ENCODE measurements around the gene RTEL1.

The RTEL1 gene

GRCh38 chr20:63742381-63743024, 84.4 kb downstream of the RTEL1 start:
- H3K27me3 ChIP-seq (ENCODE audit: control insufficient read depth, insufficient read depth, low read length, poor library complexity, severe bottlenecking) = peaks cover 6% of the 10 kb centered on the region
- H3K4me1 ChIP-seq (ENCODE audit: control insufficient read depth, insufficient read depth, low read length) = peaks cover 26% of the 10 kb centered on the region
- H3K9me3 ChIP-seq (ENCODE audit: control insufficient read depth, low read length) = no peaks in the 10 kb centered on the region
- peaks cover 9% of the 10 kb centered on the region for H3K36me3 ChIP-seq (ENCODE audit: control insufficient read depth, insufficient read depth, low read length)
- H3K4me3 ChIP-seq (ENCODE audit: insufficient read depth, low read depth, low read length) = no peak overlapping the region
- WGBS, 2 experiments = 93 to 95% methylated on average over 37 of the region's 37 CpGs
- H3K27ac ChIP-seq (ENCODE audit: insufficient read depth, low read depth, low read length, poor library complexity, severe bottlenecking) = no peak overlapping the region

GRCh38 chr20:63743210-63743970, 85.3 kb downstream of the RTEL1 start:
- Histone ChIP-seq H3K4me3 (ENCODE audit: insufficient read depth, low read depth, low read length) (no peak overlapping the region), H3K9me3 (ENCODE audit: control insufficient read depth, low read length) (no peaks in the 10 kb centered on the region), H3K36me3 (ENCODE audit: control insufficient read depth, insufficient read depth, low read length) (peaks cover 9% of the 10 kb centered on the region), H3K27ac (ENCODE audit: insufficient read depth, low read depth, low read length, poor library complexity, severe bottlenecking) (no peak overlapping the region), H3K27me3 (ENCODE audit: control insufficient read depth, insufficient read depth, low read length, poor library complexity, severe bottlenecking) (peaks cover 4% of the 10 kb centered on the region), H3K4me1 (ENCODE audit: control insufficient read depth, insufficient read depth, low read length) (peaks cover 20% of the 10 kb centered on the region)
- 94 to 95% methylated on average over 29 to 31 of the region's 31 CpGs for WGBS, 2 experiments

GRCh38 chr20:63744158-63744557, 86.0 kb downstream of the RTEL1 start:
- WGBS, 2 experiments = 90% methylated on average over 4 of the region's 4 CpGs
- Histone ChIP-seq H3K4me1 (ENCODE audit: control insufficient read depth, insufficient read depth, low read length) (peaks cover 15% of the 10 kb centered on the region), H3K36me3 (ENCODE audit: control insufficient read depth, insufficient read depth, low read length) (peaks cover 9% of the 10 kb centered on the region), H3K27me3 (ENCODE audit: control insufficient read depth, insufficient read depth, low read length, poor library complexity, severe bottlenecking) (no peaks in the 10 kb centered on the region), H3K27ac (ENCODE audit: insufficient read depth, low read depth, low read length, poor library complexity, severe bottlenecking) (no peak overlapping the region), H3K9me3 (ENCODE audit: control insufficient read depth, low read length) (no peaks in the 10 kb centered on the region), H3K4me3 (ENCODE audit: insufficient read depth, low read depth, low read length) (no peak overlapping the region)

GRCh38 chr20:63744574-63745423, 86.7 kb downstream of the RTEL1 start:
- peaks cover 9% of the 10 kb centered on the region for H3K36me3 ChIP-seq (ENCODE audit: control insufficient read depth, insufficient read depth, low read length)
- 92 to 93% methylated on average over 25 of the region's 25 CpGs for WGBS, 2 experiments
- H3K4me3 ChIP-seq (ENCODE audit: insufficient read depth, low read depth, low read length) = no peak overlapping the region
- no peaks in the 10 kb centered on the region for H3K27me3 ChIP-seq (ENCODE audit: control insufficient read depth, insufficient read depth, low read length, poor library complexity, severe bottlenecking)
- peaks cover 15% of the 10 kb centered on the region for H3K4me1 ChIP-seq (ENCODE audit: control insufficient read depth, insufficient read depth, low read length)
- no peaks in the 10 kb centered on the region for H3K9me3 ChIP-seq (ENCODE audit: control insufficient read depth, low read length)
- peak overlapping the region; percentile 9 for H3K27ac ChIP-seq (ENCODE audit: insufficient read depth, low read depth, low read length, poor library complexity, severe bottlenecking)

DNA sequence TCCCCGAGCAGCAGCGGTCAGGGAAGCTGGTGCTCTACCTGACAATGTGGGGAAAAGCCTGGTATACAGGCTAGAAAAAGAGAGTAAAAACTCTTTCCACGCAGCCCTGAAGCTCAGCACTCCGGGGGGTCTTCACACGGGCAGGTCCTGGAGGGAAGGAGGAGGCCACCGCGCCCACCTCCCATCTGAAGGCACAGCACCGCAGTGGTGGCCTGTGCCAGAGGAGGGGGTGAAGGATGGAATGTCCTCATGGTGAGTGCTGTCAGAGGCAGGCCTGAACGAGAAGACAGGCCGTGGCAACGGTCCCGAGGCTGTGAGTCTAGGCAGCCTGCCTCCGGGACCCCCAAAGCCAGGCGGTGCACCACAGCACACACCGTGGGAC, 87.3 kb downstream of the RTEL1 start:
- no peaks in the 10 kb centered on the region for H3K9me3 ChIP-seq (ENCODE audit: control insufficient read depth, low read length)
- no peaks in the 10 kb centered on the region for H3K27me3 ChIP-seq (ENCODE audit: control insufficient read depth, insufficient read depth, low read length, poor library complexity, severe bottlenecking)
- no peak overlapping the region for H3K27ac ChIP-seq (ENCODE audit: insufficient read depth, low read depth, low read length, poor library complexity, severe bottlenecking)
- peaks cover 9% of the 10 kb centered on the region for H3K36me3 ChIP-seq (ENCODE audit: control insufficient read depth, insufficient read depth, low read length)
- peaks cover 15% of the 10 kb centered on the region for H3K4me1 ChIP-seq (ENCODE audit: control insufficient read depth, insufficient read depth, low read length)
- no peak overlapping the region for H3K4me3 ChIP-seq (ENCODE audit: insufficient read depth, low read depth, low read length)
- WGBS, 2 experiments = 76 to 84% methylated on average over 15 of the region's 15 CpGs
